Mesenchymal stem cell (in vitro differentiated cells and primary cell): Measurements from ENCODE around the gene GLTP.

Experiments
- DNase-seq: peaks from one replicate; pipeline ENCODE4 v3.0.0-alpha.2; 2013
- H2AFZ ChIP-seq: one replicate; pipeline ENCODE4 v1.6.1; 2013; ENCODE audit warnings: low read depth, mild to moderate bottlenecking, control low read depth, inconsistent platforms, low read length, moderate library complexity
- H2AK5ac ChIP-seq: 2 replicates; pipeline ENCODE4 v1.6.1; 2013; ENCODE audit warnings: low read length, moderate library complexity, mild to moderate bottlenecking, inconsistent platforms; ENCODE audit not compliant: severe bottlenecking
- H2BK120ac ChIP-seq: one replicate; pipeline ENCODE4 v1.6.1; 2013; ENCODE audit warnings: low read depth, mild to moderate bottlenecking, inconsistent platforms, low read length, moderate library complexity
- H2BK12ac ChIP-seq, 2 experiments: one replicate each; pipeline ENCODE4 v1.6.1; 2013; ENCODE audit warnings: inconsistent platforms in 2 of 2, low read length in 2 of 2, mild to moderate bottlenecking in 2 of 2, moderate library complexity in 2 of 2, control low read depth in 1 of 2
- H2BK15ac ChIP-seq: one replicate; pipeline ENCODE4 v1.6.1; 2013; ENCODE audit warnings: mild to moderate bottlenecking, low read depth, inconsistent platforms; ENCODE audit not compliant: poor library complexity, severe bottlenecking
- H2BK5ac ChIP-seq: 2 replicates; pipeline ENCODE4 v1.6.1; 2013; ENCODE audit warnings: low read depth, mild to moderate bottlenecking, low read length, control low read depth, inconsistent platforms; ENCODE audit not compliant: poor library complexity, severe bottlenecking
- H3K14ac ChIP-seq, 2 experiments: one replicate each; pipeline ENCODE4 v1.6.1; 2013; ENCODE audit warnings: inconsistent platforms in 2 of 2, low read length in 2 of 2, control low read depth in 1 of 2, mild to moderate bottlenecking in 1 of 2, moderate library complexity in 1 of 2
- H3K18ac ChIP-seq, 2 experiments: one replicate each; pipeline ENCODE4 v1.6.1; 2013; ENCODE audit warnings: inconsistent platforms in 2 of 2, low read length in 2 of 2, control low read depth in 1 of 2, low read depth in 1 of 2, mild to moderate bottlenecking in 1 of 2
- H3K23ac ChIP-seq, 2 experiments: one replicate each; pipeline ENCODE4 v1.6.1; 2013; ENCODE audit warnings: inconsistent platforms in 2 of 2, low read length in 2 of 2, mild to moderate bottlenecking in 2 of 2, moderate library complexity in 2 of 2, control low read depth in 1 of 2
- H3K27ac ChIP-seq: 2 replicates; pipeline ENCODE4 v1.5.1; 2013; ENCODE audit warnings: mild to moderate bottlenecking, moderate library complexity, low read length, control low read depth, inconsistent platforms; ENCODE audit not compliant: poor library complexity, severe bottlenecking
- H3K27me3 ChIP-seq, 2 experiments: 2 replicates each; pipeline versions ENCODE4 v1.6.1 to v1.7.0; 2013; ENCODE audit warnings: low read length in 2 of 2, mild to moderate bottlenecking in 2 of 2, moderate library complexity in 2 of 2, control low read depth in 1 of 2, inconsistent platforms in 1 of 2; ENCODE audit not compliant: control insufficient read depth in 1 of 2, insufficient read depth in 1 of 2
- H3K36me3 ChIP-seq, 2 experiments: 2 replicates each; pipeline versions ENCODE4 v1.6.1 to v1.7.0; 2013; ENCODE audit warnings: low read length in 2 of 2, control low read depth in 1 of 2, inconsistent platforms in 1 of 2, low read depth in 1 of 2, mild to moderate bottlenecking in 1 of 2; ENCODE audit not compliant: insufficient read depth in 2 of 2, control insufficient read depth in 1 of 2
- H3K4ac ChIP-seq, 2 experiments: one replicate each; pipeline ENCODE4 v1.6.1; 2013; ENCODE audit warnings: inconsistent platforms in 2 of 2, low read length in 2 of 2, mild to moderate bottlenecking in 2 of 2, moderate library complexity in 2 of 2, control low read depth in 1 of 2, low read depth in 1 of 2
- H3K4me1 ChIP-seq: 2 replicates; pipeline ENCODE4 v1.6.1; 2013; ENCODE audit warnings: low read depth, low read length, control low read depth; ENCODE audit not compliant: control insufficient read depth, insufficient read depth
- H3K4me2 ChIP-seq: 2 replicates; pipeline ENCODE4 v1.6.1; 2013; ENCODE audit warnings: low read length, mild to moderate bottlenecking, inconsistent platforms; ENCODE audit not compliant: poor library complexity, severe bottlenecking
- H3K4me3 ChIP-seq, 2 experiments: 2 replicates each; pipeline versions ENCODE4 v1.5.1 to v1.7.0; 2013; ENCODE audit warnings: low read length in 2 of 2, mild to moderate bottlenecking in 2 of 2, control low read depth in 1 of 2, low read depth in 1 of 2; ENCODE audit not compliant: insufficient read depth in 1 of 2
- H3K79me1 ChIP-seq: replicated peaks from 2 replicates; pipeline ENCODE4 v1.6.1; 2013; ENCODE audit warnings: mild to moderate bottlenecking, control low read depth, low read length, inconsistent platforms; ENCODE audit not compliant: poor library complexity, severe bottlenecking
- H3K9ac ChIP-seq: 2 replicates; pipeline ENCODE4 v1.7.0; 2013; ENCODE audit warnings: mild to moderate bottlenecking, low read length, moderate library complexity
- H3K9me3 ChIP-seq: 2 replicates; pipeline ENCODE4 v1.7.0; 2013; ENCODE audit warnings: mild to moderate bottlenecking, low read length; ENCODE audit not compliant: control insufficient read depth
- H4K8ac ChIP-seq: one replicate; pipeline ENCODE4 v1.6.1; 2013; ENCODE audit warnings: inconsistent platforms, mild to moderate bottlenecking, low read length, moderate library complexity
- H4K91ac ChIP-seq: one replicate; pipeline ENCODE4 v1.6.1; 2013; ENCODE audit warnings: mild to moderate bottlenecking, low read length, inconsistent platforms
- WGBS: methylation state at CpG from one replicate; pipeline ENCODE4 v1.1.7; 2013; ENCODE audit warnings: mixed read lengths; 5-methylcytosine and 5-hydroxymethylcytosine counted together

Gene GLTP

GRCh38 chr12:109847142-109847735 lies 33.1 kb downstream of the GLTP start:
- Histone ChIP-seq H3K27ac (no peak overlapping the region), H3K14ac (no peak overlapping the region), H2AFZ (no peak overlapping the region), H3K4me1 (peaks cover 3% of the 10 kb centered on the region), H3K18ac (no peak overlapping the region), H4K8ac (no peak overlapping the region), H3K36me3 (peaks cover under 1 to 7% of the 10 kb centered on the region in 2 experiments), H2BK120ac (no peak overlapping the region), H2BK15ac (no peak overlapping the region), H4K91ac (no peak overlapping the region), H3K4me3 (no peak overlapping the region), H3K4ac (no peak overlapping the region), H2AK5ac (no peak overlapping the region), H2BK5ac (no peak overlapping the region), H3K4me2 (no peak overlapping the region), H3K9ac (no peak overlapping the region), H3K23ac (no peak overlapping the region), H2BK12ac (no peak overlapping the region), H3K9me3 (no peaks in the 10 kb centered on the region), H3K79me1 (no peaks in the 10 kb centered on the region), H3K27me3 (no peaks in the 10 kb centered on the region)
- DNase-seq, result no peak
- WGBS, result 83% methylated on average over 7 of the region's 7 CpGs

- no peak overlapping the region for H2BK12ac ChIP-seq
- H3K4me2 ChIP-seq, result no peak overlapping the region
- no peak overlapping the region for H2BK15ac ChIP-seq
- H3K4me1 ChIP-seq, result peaks cover 4% of the 10 kb centered on the region
- H2AK5ac ChIP-seq, result no peak overlapping the region
- H4K8ac ChIP-seq, result peak overlapping the region; percentile 27
- WGBS, result 95% methylated on average over 7 of the region's 7 CpGs
- H3K27me3 ChIP-seq, result peaks cover 0 to 4% of the 10 kb centered on the region in 2 experiments
- no peak overlapping the region for H3K14ac ChIP-seq
- peak overlapping the region in 1 of 2 experiments; percentile 73 for H3K4ac ChIP-seq
- H3K9me3 ChIP-seq, result no peaks in the 10 kb centered on the region
- H2BK120ac ChIP-seq, result no peak overlapping the region
- DNase-seq, result no peak
- no peaks in the 10 kb centered on the region for H3K79me1 ChIP-seq
- H3K18ac ChIP-seq, result no peak overlapping the region
- no peak overlapping the region for H3K23ac ChIP-seq
- H2BK5ac ChIP-seq, result no peak overlapping the region
- H3K36me3 ChIP-seq, result no peaks in the 10 kb centered on the region
- no peak overlapping the region for H4K91ac ChIP-seq
- peak overlapping the region in 1 of 2 experiments; percentile 68 for H3K4me3 ChIP-seq
- no peak overlapping the region for H3K27ac ChIP-seq
- H2AFZ ChIP-seq, result peak overlapping the region; percentile 97
- H3K9ac ChIP-seq, result peak overlapping the region; percentile 80
Measured at GRCh38 chr12:109845824-109846205, 34.5 kb downstream of the GLTP start.

DNA sequence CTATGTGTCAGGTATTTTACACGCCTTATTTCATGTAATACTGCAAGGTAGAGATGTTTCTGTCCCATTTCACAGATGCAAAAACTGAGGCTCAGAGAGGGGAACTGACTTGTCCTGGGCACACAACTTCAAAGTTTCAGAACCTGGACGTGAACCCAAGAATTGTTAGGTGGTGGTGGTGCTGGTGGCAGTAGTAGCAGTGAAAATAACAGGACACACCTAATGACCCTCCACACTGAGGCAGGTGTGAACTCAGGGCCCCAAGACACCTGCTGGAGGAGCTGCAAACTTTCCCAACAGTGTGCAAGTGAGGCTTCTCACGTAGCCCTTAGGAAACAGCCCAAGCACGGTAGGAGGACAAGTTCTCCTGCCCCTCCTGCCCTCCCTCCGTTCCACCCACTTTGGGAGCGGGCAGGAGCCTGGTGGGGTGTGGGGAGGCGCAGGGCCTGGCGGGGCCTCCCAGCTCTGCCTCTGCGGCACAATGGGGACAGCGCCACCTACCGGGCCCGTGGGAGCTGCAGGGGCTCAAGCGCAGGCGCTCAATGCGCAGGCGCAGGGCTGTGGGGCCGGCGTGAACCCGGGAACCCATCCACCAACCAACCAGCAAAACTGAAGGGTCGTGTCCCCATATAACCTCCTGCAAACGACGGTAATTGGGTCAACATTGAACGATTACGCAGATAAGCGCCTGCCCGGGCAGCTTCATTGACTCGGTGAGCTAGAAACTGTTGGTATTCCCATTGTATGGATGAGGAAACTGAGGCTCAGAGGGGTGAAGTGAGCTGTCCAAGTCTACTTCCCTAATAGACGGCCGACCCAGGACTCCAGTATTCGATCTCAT lies 35.1 kb downstream of the GLTP start:
- Histone ChIP-seq H3K9ac (peak overlapping the region; percentile 80), H3K27me3 (peaks cover 0 to 4% of the 10 kb centered on the region in 2 experiments), H3K18ac (peak overlapping the region in 1 of 2 experiments; percentile 82), H3K4me1 (peaks cover 7% of the 10 kb centered on the region), H4K8ac (peak overlapping the region; percentile 83), H3K4ac (peak overlapping the region in 1 of 2 experiments; percentile 73), H3K4me3 (peak overlapping the region in 1 of 2 experiments; percentile 68), H2BK5ac (no peak overlapping the region), H3K23ac (no peak overlapping the region), H3K79me1 (no peaks in the 10 kb centered on the region), H3K36me3 (no peaks in the 10 kb centered on the region), H2AK5ac (no peak overlapping the region), H3K4me2 (peak overlapping the region; percentile 56), H4K91ac (peak overlapping the region; percentile 65), H2BK15ac (no peak overlapping the region), H2AFZ (peak overlapping the region; percentile 97), H2BK120ac (no peak overlapping the region), H3K9me3 (no peaks in the 10 kb centered on the region), H3K14ac (peak overlapping the region in 1 of 2 experiments; percentile 81), H2BK12ac (peak overlapping the region in 1 of 2 experiments; percentile 37), H3K27ac (no peak overlapping the region)
- WGBS, result 11% methylated on average over 25 of the region's 30 CpGs
- peak; percentile 78 for DNase-seq

GRCh38 chr12:109844091-109844490 lies 36.2 kb downstream of the GLTP start:
- Histone ChIP-seq H3K14ac (no peak overlapping the region), H3K23ac (no peak overlapping the region), H4K8ac (no peak overlapping the region), H3K27ac (no peak overlapping the region), H3K79me1 (no peaks in the 10 kb centered on the region), H3K4me1 (peaks cover 7% of the 10 kb centered on the region), H2AK5ac (no peak overlapping the region), H3K4ac (no peak overlapping the region), H3K9ac (no peak overlapping the region), H4K91ac (no peak overlapping the region), H2BK12ac (no peak overlapping the region), H3K9me3 (no peaks in the 10 kb centered on the region), H3K36me3 (no peaks in the 10 kb centered on the region), H3K4me2 (no peak overlapping the region), H2BK15ac (no peak overlapping the region), H2AFZ (no peak overlapping the region), H3K18ac (no peak overlapping the region), H3K27me3 (peaks cover 0 to 4% of the 10 kb centered on the region in 2 experiments), H2BK5ac (no peak overlapping the region), H2BK120ac (no peak overlapping the region), H3K4me3 (no peak overlapping the region)
- 86% methylated on average over 5 of the region's 5 CpGs for WGBS
- DNase-seq, result peak; percentile 12
